ENCODE data around the gene ZNF425.
"Not testable (repeated sequence)": the region's sequence is repeated elsewhere in the genome, so short reads cannot be mapped to it uniquely, and the experiment has no call there.

The ZNF425 gene

DNA sequence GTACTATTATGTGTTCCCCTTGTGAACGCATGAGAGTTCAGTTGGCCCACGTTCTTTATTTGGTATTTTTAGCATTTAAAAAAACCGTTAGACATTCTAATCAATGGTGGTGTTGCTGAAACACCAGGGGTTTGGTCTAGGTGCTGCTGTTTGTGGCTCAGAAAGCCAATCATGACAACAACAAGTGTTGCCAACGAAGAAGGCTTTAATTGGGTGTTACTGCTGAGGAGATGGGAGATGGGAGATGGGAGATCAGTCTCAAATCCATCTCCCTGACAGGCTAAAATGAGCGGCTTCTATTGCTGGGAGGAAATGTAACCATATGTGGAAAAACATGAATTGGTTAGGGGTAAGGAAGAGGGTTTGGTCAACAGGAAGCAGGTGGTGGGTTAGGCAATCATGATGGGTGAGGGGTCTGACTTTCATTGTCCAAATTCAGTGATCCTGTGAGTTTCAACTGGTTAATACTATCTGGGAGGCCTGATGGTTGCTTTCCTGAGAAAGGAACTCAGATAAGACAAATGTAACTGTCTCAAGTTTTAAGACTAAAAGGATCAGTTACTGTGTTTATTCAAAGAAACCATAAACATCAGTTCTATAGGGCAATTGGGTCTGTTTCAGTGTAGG, 4.6 kb upstream of the ZNF425 start:
- no peak for DNase-seq

DNA sequence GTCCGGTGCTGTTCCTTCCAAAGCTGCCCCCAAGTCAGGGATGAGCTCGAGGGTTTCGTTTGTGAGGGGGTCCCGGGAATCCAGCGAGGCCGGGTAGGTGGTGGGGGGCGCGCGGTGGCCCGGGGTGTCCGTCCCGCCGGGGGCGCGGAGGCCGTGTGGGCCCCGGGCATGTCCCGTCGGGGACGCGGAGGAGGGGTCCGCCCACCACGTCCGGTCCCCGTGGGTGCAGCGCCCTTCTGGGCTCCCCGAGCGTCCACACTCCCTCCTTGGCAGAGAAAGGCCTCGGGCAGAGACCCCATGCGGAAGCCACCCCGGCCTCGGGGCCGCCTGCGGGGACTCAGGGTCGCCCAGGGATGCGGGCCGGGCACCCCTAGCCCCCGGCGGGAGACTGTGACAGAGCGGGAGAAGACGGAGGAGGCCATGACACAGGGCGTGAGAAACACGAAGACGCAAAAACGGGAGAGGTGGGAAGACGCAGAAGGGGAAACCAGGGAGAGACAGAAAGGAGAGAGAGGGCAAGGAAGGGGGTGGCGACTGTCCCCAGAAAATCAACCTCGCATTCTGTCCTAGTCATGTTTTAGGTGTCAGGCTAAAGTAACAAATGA, 640 bp upstream of the ZNF425 start:
- DNase-seq, result peak; percentile 41 to 64

DNA sequence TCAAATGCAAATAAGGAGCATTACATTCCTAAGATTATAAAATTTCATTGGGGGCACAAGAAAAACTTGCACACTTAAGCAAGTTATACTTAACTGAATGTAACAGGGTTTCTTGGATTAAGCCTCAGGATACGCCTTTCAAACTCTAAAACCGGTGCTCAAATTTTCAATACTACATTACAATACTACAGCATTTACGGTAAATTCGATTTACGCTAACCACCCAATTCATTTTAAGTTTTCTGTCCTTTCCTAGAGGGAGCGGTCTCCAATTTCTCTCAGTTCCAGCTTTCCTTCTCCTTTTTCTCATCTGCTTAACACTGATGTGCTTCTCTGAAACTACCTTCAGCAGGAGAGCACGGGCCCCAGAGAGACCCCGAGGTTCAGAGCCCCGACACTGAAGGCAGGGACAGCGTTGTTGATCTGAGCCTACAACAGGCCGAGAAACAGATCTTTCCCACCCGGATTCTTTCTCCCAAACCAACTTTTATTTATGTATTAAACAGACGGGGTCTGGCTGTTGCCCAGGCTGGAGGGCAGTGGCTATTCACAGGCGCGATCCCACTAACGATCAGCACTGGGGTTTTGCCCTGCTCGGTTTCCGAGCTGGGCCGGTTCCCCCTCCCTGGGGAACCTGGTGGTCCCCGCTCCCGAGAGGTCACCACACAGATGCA, 798 bp downstream of the ZNF425 start:
- peak in 1 of 2 donors; percentile 15 for DNase-seq

DNA sequence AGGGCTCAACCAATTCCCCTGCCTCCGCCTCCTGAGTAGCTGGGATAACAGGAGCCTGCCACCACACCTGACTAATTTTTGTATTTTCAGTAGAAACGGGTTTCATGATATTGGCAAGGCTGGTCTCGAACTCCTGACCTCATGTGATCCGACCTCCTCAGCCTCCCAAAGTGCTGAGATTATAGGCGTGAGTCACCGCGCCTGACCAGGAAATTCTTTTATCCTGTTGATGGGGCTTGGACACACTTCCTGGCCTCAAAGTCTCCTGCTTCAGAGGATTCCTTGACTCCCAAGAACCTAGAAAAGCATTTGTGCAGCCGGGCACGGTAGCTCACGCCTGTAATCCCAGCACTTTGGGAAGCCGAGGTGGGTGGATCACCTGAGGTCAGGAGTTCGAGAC, 16.2 kb downstream of the ZNF425 start:
- no peak for DNase-seq

DNA sequence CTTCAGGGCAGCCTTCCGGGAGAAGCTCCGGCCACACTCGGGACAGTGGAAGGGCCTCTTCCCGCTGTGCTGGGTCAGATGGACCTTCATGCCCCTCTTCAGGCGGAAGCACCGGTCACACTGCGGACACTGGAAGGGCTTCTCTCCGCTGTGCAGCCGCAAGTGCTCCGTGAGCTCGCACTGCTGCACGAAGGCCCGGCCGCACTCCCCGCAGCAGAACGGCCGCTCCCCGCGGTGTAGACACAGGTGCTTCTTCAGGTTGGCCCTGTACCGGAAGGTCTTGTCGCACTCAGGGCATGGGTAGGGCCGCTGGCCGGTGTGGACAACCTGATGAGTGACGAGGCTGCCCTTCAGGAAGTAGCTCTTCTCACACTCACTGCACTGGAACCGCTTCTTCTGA, 21.4 kb downstream of the ZNF425 start:
- DNase-seq, result no peak

DNA sequence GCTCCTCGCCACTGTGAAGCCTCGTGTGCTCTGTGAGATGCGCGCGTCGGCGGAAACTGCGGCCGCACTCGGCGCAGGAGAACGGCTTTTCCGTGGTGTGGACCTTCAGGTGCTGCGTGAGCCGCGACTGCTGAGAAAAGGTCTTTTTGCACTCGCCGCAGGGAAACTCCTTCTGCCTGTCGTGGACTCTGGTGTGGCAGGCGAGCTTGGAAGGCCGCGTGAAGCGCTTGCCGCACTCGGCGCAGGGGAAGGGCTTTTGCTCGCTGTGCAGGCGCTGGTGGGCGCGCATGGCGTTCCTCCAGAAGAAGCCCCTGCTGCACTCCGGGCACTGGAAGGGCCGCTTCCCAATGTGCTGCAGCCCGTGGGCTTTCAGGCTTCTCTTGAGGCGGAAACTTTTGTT, 21.9 kb downstream of the ZNF425 start:
- no peak for DNase-seq

DNA sequence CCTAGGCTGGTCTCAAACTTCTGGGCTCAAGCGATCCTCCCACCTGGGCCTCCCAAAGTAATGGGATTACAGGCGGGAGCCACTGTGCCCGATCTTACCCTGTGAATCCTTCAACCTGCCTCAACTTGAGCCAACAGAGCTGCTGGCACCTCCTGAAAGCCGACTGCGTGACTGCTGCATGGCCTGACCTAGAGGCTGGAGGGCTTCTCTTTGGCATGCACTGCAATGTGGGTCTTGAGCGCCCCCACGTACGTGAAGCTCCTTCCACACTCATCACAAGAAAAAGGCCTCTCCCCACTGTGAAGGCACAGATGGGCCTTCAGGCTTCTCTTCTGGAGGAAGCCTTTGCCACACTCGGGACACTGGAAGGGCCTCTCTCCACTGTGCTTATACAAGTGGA, 22.7 kb downstream of the ZNF425 start:
- DNase-seq, result no peak

DNA sequence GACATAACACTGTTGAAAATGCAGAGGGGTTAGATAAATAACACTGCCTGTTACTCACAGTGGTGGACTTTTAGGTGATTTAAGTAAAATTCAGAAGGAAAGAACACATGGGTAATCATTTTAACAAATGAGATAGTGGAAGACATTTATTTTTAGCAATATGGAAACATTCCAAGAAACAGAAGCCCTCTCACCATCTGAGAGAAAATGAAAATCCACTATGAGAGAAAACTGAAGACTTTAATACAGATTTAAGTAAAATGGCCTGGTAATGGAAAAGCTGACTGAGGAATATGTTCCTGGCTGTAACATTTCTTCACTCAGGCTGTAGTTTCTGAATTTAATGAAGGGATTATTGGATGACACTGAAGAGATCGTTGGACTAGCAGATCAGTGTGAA, 23.5 kb downstream of the ZNF425 start:
- DNase-seq, result no peak

DNA sequence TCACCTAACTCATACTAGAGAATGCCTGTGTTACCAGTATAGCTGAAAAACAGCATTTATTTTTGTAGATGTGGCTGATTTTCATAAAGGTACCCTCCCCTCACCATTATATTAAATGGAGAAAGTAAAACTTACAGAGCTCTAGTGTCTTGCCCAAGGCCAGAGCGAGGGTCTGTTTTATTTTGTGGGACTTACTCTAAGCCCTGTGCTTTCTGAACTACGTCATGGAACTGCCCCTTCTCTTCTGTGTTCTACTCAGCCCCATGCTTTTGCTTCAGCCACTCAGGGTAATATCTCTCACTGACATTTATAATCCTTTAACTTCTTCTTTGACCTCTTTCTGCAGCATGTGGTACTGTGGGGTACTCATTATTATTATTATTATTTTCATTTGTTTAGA, 25.3 kb downstream of the ZNF425 start:
- DNase-seq, result no peak

DNA sequence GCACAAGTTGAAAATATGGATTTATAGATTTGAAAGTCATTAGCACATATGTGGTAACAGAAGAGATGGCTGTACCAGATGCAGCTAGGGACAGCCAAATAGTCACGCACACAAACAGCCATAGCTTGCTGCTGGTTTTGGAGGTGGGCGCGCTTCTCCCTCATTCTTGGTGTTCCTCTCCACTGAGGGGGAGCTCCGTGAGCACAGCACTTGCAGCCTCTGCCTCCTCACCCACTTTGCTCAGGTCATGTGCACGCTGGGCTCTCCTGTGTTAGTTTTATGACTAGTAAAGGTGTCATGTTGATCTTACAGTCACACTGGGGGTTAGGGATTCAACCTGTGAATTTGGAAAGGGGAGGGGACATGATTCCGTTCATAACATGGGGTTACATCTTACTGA, 27.1 kb downstream of the ZNF425 start:
- no peak for DNase-seq

DNA sequence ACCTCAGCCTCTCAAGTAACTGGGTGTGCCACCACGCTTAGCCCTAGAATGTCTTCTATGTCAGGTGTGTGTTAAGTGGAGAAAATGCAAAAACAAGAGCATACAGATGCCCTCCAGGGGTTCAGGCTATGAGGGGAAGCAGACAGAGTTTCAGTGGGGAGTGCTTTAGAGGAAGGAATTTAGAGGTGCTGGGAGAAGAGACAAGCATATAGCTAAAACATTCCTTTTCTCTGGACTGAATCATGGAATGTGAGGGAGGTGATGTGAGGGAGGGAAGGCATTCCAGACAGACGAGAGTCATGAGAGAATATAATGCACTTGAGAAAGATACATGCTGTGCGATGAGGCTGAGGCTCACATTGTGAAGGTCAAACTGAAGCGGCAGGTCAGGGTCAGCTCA, 29.0 kb downstream of the ZNF425 start:
- no peak for DNase-seq

DNA sequence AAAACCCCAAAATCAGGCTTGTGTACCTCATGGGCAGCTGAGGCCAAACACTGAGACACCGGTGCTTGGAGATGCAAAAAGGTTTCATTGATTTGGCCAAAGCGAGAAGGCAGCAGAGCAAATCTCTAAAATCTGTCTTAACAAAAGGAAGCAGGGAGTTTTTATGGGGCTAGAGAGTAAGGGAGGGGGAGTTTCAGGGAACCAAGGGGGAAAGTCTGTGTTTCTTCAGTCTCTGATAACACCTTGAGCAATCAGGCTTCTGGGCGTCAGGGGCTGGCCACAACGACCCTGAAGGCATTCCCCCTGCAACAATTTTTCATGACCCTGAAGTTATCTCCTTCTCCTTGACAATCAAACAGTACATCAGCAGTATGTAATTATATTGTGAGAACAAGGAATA, 32.9 kb downstream of the ZNF425 start:
- no peak for DNase-seq

DNA sequence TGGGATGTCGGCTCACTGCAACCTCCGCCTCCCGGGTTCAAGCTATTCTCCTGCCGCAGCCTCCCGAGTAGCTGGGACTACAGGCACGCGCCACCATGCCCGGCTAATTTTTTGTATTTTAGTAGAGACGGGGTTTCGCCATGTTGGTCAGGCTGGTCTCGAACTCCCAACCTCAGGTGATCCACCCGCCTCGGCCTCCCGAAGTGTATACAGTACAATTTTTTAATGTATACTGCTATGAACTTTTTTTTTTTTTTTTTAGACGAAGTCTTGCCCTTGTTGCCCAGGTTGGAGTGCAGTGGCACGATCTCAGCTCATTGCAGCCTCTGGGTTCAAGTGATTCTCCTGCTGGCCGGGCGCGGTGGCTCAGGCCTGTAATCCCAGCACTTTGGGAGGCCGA, 33.9 kb downstream of the ZNF425 start:
- not testable (repeated sequence) for DNase-seq

DNA sequence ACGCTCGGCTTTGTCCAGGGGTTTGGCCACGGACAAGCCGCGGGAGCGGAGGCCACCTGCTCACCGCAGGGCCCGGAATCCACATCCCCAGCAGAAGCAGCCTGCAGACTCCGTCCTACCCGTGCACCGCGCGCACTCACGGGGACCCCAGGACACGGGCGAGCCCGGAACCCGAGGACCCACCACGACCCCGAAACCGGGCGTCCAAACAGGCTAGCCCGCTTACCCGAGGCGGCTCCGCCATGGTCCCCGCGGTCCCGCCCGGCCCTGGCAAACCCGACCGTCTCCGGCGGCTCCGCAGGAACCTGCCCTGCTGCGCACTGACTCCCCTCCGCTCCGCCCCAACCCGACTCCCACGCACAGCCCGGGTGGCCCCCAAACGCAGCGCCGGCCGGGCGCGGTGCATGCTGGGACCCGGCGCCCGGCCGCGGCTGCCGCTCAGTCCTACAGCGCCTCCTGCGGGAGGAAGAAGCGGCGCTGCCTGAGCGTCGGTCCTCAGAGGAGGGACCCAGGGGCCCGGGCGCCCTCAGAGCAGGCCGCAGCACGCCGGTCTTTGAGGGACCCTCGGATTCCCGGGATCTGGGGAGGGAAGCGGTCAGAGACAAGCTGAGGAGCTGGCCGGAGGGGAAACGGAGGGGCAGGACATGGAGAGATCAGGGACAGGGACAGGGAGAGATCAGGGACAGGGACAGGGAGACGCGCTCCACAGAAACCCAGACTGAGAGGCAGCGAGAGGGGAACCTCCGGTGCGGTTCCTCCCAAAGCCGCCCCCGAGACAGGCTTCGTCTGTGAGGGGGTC, 35.5 kb downstream of the ZNF425 start, which contains the start of gene ZNF786:
TSS of gene ZNF786 (minus strand) at position 322 of the 799 bp plus-strand sequence. CDS start at position 244, 78 bp downstream.
- DNase-seq, result peak; percentile 91 to 92

DNA sequence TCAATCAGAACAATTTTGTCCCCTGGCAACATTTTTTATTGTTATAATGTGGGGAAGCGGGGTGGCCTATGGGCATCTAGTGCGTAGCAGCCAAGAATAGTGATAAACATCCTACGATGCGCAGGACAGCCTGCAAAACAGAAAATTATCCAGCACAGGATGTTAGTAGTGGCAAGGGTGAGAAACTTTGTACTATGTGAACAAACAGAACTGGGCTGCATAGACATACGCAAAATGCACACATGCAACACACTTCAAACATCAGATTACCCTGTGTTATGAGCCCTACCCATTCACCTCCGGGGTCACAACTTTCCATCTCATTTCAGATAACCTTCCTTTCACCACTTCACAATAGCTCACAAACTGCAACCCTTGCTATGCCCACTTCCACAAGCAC, 38.7 kb downstream of the ZNF425 start:
- no peak for DNase-seq

DNA sequence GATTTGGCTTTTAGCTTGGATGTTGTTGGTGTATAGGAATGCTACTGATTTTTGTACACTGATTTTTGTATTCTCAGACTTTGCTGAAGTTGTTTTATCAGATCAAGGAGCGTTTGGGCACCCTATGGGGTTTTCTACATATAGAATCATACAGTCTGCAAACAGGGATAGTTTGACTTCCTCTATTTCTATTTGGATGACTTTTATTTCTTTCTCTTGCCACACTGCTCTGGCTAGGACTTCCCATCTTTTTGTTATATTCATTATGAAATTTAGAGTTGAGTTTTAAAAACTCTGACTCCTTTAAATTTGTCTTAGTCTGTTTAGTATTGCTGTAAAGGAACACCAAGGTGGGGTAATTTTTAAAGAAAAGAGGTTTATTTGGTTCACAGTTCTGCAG, 40.3 kb downstream of the ZNF425 start:
- DNase-seq, result no peak

DNA sequence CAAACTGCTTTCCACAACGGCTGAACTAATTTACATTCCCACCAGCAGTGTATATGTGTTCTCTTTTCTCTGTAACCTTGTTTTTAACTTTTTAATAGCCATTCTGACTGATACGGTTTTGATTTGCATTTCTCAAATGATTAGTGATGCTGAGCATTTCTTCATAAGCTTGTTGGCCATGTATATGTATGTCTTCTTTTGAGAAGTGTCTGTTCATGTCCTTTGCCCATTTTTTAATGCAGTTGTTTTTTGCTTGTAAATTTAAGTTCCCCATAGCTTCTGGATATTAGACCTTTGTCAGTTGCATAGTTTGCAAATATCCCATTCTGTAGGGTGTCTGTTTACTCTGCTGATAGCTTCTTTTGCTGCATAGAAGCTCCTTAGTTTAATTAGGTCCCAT, 41.7 kb downstream of the ZNF425 start:
- no peak for DNase-seq

DNA sequence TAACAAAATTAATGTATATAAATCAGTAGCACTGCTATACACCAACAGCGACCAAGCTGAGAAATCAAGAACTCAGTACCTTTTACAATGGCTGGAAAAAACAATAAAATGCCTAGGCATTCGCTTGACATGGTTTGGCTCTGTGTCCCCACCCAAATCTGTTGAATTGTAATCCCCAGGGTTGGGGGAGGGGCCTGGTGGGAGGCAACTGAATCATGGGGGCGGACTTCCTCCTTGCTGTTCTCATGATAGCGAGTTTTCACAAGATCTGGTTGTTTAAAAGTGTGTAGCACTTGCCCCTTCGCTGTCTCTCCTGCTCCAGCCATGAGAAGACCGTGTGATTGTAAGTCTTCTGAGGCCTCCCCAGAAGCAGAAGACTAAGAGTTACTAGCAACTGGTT, 44.2 kb downstream of the ZNF425 start:
- no peak for DNase-seq

DNA sequence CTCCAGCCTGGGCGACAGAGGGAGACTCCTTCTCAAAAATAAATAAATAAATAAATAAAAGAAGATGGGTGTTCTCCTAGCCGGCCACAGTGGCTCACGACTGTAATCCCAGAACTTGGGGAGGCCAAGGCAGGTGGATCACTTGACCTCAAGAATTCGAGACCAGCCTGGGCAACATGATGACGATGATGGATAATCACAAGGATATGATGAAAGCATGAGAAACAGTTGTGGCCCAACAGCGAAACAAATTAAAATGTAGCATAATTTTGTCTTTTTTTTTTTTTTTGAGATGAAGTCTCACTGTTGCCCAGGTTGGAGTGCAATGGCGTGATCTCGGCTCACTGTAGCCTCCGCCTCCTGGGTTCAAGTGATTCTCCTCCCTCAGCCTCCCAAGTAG, 48.5 kb downstream of the ZNF425 start:
- no peak for DNase-seq

DNA sequence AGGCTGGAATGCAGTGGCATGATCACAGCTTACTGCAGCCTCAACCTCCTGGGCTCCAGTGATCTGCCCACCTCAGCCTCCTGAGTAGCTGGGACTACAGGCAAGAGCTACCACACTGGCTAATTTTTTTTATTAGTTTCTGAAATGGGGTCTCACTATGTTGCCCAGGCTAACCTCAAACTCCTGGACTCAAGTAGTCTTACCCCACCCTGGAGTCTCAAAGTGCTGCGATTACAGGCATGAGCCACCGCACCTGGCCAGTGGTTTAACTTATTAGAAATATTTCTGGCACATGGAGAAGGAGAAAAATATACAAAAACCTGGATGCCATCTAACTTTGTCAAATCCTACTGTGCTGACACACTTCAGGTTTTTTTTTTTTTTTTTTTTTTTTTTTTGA, 50.8 kb downstream of the ZNF425 start:
- no peak for DNase-seq

DNA sequence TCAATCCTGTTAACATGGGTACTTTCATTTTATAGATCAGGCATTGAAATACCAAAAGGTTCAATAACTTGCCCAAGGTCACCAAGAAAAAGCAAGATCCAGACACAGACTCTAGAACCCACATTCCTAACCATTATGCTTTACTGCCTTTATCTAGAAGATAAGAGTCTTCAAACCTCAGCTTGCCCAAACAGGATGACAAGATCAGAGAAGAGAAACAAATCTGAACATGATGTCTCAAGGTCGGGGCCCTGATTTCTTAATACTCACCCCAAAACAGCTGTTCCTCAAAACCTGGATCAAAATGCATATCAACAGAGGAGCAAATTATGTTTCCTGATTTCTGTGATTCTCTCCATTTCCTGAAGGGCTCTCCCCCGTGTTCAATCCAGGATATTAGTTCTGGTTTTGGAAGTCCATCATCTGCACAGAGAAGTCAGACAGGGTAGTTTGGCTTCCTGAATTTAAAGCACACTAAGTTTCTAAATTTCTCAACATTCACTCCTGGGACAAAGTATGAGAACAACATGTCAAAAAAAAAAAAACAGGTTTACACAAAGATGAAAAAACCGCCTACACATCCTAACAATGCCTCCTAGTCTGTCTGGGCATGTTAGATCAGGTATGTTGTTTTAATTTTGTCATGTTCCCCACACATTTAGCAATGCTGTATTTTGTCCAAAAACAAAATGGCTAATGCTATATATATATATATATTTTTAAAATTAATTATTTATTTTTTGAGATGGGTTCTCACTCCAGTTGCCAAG, 51.8 kb downstream of the ZNF425 start:
- DNase-seq, result no peak

DNA sequence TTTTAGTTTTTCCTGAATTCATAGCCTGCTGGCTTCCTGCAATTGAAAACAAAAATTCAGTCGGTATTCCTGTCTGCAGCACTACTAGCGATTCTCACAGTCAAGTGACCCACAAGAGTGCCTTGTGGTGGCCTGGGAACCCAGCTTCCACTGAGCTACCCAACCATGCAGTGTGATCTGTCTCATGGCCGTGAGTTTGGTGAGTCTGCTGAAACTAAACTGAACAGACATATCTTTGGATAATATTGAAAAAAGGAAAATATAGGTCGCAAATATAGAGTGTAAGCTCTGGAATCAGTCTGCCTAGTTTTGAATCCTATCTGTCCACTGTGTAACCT, 53.7 kb downstream of the ZNF425 start:
- DNase-seq, result no peak

All from CD4-positive, alpha-beta T cell treated with Interleukin-4 for 1 hour (primary cell).